ENCODE measurements around the gene ABLIM2.

Gene ABLIM2

DNA sequence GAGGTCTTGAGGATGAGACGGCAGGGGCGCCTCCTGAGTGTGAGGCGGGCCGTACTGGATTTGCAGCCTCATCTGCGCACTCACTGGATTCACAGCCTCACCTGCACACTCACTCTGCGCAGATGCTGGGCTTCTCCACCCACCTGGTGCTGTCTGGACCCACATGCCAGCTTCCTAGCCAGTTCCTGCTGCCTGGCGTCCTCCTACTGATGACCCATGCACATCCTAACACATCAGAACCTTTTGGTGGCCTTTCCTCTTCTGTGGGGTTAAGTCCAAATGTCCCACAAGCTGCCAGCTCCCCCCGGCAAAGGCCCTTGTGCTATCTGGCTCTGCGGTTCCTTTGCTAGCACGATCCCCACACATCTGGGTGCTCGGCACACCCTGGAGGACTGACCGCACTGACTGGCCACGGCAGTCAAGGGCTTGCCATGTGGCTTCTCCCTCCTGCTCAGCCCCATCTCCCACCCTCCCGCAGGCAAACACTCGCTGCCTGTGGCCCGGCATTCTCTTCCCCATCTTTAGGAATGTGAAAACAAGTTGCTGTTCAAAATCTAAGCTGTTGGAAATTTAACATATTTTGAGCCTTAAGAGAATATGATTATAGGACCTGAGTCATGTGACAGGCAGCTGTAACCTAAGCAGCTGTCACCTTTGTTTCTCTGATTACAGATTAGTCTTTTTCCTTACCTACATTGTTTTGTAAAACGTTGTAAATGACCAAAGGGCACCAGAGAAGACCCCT lies 179.5 kb downstream of the ABLIM2 start:
- DNase-seq (ENCODE audit: low read depth), result no peak

DNA sequence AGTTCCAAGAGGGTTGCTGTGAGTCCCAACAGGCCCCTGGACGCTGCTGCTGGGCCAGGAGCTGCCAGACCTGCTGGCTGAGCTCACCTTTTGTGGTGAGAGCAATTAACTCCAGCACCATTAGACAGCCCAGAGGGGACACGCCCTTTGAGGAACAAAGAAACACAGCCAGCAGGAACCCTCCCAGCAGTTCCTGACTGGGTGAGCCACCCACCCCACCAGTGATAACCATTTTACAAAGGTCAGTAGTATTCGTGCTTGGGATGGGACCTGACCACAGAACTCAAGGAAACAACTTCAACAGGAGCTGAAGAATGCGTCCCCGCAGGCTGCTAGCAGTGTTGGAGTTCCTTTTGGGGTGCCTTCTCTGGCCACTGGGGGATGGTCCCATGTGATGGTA lies 180.1 kb downstream of the ABLIM2 start:
- DNase-seq (ENCODE audit: low read depth), result no peak

DNA sequence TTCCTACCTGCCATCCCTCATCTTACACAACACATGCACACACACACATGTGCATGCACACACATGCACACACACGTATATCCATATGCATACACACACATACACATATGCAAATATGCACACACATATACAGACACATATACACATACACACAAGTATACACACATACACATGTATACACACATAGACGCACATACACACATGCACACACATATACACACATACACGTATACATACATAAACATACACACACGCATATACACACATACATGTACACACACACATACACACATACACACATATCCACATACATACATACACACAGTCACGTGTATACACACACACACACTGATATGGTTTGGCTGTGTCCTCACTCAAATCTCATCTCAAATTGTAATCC lies 182.0 kb downstream of the ABLIM2 start:
- no peak for DNase-seq (ENCODE audit: low read depth)

DNA sequence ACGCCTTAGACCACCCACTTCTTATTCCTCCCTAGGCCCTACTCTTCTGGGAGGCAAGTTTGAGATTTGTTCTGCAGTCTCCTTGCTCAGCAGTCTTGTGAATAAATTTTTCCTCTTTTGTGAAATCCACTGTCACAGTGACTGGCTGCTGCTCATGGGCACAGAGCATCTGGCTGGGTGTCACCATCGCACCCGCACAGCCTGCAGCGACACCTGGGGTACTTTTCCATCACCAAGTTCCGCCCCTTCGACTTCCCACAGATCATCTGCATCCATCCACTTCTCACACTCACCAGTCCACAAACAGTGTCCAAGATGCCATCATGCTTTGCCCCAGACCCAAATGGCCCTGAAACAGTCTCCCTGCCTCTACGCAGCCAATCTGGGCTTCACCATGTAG lies 182.6 kb downstream of the ABLIM2 start:
- no peak for DNase-seq (ENCODE audit: low read depth)

DNA sequence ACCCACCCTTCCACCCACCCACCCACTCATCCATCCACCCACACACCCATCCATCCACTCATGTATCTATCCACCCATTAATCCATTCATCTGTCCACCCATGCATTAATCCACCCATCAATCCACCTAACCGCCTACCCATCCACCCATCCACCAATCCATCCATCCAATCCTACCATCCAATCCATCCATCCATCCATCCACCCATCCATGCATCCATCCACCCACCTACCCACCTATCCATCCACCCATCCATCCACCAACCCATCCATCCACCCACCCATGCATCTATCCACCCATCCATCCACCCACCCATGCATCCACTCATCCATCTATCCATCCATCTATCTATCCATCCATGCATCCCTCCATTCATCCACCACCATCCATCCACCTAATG lies 184.2 kb downstream of the ABLIM2 start:
- DNase-seq (ENCODE audit: low read depth), result no peak

DNA sequence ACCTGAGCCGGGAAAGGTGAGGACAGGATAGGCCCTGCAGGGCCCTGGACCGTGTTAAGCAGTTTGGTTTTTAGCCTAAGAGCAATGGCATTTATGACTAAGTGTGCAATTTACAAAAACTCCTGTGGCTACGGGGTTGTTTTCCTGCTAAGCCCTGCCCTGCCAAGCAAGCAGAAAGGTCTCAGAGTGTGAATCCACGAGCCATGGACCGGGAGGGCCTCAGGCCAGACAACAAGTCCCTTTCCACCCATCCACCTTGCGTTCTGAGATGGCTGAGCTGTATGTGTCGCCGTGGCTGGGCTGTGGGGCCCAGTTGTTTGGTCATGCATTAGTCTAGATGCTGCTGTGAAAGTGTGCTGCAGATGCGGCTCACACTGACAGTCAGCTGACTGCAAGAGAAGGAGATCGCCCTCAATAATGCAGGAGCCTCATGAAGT lies 185.1 kb downstream of the ABLIM2 start:
- no peak for DNase-seq (ENCODE audit: low read depth)

DNA sequence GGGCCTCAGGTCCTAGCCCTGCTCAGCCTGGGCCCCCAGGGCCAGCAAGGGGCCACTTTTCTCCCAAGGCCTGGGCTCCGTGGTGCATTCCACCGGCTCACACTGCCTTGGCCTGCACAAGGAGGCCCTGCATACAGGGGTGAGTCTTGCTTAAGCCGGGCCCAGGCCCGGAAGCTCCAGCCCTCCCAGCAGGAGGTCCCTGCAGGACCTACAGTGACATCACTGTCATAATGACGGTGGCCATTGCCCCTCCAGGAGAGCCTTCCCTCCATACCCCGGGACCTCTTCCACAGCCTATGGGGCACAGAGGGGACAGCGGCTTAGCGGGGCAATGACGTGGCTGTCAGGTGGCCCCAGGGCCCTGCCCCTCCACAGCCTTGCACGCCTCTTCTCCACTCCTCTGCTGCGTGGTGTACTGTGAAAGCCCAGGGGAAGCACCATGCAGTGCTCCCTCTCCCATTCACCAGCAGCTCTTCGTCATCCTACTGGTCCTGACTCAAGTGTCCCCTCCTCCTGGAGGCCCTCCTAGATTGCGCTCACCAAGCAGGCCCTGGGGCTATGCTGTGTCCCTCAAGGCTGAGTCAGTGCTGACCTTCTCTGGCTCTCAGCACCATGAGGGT lies 186.6 kb downstream of the ABLIM2 start:
- DNase-seq (ENCODE audit: low read depth), result no peak

DNA sequence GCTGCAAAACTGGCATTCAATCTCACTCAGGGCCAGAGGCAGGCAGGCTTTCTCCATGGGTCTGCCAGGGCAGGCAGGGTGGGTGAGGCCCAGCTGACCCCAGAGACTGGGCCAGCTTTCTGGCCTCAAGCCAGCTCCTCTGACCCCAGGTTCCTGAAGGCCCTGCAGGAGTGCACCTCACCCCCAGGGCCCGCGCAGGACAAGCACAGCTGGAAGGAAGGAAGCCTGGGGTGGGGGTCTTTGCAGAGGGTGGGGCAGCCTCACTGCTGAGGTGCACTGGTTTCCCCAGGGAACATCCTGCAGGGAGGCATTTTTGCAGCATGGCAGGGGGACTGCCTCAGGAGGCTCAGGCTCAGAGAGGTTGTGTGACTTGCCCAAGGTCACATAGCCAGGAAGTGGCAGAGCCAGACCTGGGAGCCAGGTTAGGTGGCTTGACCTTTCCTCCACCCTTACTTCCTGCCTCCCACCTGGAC lies 187.4 kb downstream of the ABLIM2 start:
- DNase-seq (ENCODE audit: low read depth), result no peak

DNA sequence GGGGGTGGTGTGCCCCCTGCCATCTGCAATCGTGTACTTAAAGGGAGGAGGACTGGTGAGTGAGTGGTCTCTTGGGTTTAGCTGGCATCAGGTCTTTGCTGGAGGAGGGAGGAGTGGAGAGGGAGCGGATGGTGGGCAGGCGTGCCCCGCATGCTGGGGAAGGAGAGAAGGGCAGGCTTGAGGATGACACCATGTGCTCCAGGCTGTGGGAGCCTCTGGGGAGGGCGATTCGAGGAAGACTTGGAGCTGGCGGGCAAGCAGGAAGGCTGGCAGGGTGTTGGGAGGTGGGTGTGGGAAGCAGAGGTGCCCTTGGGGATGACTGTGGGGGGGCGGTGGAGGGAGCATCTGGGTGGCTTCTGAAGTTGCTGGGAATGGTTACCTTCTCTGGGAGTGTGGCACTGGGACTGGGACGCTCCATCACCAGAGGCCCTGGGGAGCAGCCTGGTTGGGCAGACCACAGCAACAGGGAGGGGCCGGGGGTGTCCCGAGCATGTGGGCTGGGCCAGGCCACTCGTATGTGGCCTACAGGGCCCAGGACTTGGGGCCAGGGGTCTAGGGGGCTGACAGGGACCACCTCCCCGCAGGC lies 188.2 kb downstream of the ABLIM2 start:
- DNase-seq (ENCODE audit: low read depth), result no peak

DNA sequence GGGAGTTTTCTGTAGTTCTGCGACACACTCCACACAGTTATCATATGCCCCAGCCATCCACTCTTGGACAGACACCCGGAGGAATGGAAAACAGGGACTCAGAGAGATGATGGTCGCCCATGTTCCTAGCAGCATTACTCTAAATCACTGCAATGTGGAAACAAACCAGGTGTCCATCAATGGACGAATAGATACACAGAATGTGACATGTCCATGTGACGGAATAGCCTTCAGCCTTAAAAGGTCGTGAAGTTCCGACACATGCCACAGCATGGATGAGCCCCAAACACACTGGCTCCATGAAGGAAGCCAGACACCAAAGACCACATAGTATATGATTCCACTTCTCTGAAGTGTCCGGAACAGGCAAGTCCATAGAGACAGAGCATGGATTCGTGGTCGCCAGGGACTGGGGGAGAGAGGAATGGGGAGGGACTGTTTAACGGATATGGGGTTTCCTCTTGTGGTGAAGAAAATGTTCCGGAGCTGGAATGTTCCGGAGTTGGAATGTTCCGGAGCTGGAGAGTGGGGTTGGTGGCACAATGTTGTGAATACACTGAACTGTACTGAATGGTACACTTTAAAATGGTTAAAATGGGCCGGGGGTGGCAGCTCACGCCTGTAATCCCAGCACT lies 190.2 kb downstream of the ABLIM2 start:
- no peak for DNase-seq (ENCODE audit: low read depth)

DNA sequence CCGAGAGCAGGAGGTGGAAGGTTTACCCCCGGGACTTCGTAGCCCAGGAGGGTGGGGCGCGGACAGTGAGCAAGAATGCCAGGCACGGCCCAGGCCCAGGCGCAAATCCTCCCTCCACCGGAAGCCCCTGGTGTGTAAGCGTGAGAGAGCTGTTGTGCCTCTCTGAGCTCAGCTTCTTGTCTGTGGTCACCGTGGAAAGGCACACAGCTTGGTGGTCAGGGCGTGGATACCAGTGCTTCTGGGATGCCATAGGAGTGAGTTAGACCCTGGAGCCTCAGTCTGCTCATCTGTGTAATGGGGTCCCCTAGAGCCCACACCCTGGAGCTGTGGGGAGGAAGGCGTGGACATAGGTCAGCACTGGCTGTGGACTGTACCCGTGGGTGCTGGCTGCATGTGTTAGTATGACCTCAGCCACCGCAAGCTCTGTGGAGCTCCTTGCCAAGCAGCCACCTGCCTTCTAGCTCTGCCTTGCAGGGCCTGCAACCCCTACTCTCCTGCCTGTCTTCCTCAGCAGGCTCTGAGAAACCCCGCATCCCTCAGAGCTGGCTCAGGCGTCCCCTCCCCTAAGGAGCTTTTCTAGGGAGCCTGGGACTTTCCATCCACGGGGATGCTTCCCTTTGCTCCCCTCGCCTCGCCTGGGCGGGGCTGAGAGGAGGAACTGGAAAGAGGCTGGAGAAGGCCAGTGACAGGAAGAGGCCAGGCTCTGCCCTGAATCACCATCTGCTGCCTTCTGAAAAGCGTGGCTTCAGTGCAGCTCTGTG lies 190.9 kb downstream of the ABLIM2 start:
- no peak for DNase-seq (ENCODE audit: low read depth)

DNA sequence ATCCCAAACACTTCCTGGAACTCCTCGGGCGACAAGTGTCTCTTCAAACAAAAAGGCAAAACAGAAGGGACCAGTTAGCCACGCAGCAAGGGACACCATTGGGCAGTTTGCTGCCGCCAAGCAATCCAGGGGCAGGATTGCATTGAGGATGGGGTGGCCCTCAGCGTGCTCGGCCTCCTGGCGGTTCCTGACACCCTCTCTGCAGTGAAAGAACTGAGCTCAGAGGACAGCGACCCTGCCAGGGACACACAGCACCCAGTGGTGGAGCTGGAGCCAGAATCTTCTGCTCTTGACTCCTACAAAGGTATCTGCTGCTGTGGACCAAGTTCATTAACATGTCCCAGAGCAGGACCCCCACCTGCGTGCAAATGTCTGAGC lies 191.6 kb downstream of the ABLIM2 start:
- DNase-seq (ENCODE audit: low read depth), result no peak

DNA sequence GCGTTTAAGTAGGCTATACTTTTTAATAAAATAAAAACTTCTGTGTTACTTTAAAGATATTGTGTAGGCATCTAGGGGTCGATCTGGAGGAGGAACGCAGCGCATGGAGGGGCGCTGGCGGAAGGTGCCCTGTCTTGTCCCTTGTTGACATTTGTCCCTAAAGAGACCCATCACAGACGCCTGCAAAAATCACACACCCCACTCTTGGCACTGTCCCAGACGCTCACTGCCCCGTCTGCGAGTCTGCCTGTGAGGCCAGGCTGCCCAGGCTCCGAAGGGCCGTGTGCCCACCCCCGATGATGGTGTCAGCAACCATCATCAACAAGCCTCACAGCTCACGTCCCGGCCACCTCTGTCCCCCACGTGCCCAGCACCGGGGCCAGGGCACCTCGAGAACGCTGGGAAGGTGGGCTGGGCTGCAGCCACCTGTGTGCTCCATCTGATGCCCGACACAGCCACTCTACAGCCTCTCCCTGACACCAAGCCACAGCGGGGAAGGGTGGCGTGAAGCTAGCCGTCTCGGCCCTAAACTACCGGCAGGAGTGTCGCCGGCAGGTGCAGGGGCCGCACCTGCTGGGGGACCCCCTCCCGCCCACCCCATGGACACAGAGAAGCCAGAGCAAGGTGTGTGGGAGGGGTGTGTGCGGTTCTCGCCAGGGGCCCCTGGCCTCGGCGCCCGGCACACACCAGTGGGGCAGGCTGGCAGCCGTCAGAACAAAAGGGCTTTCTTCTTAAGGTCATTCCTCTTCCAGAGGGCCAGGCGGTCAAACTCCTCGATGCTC lies 192.1 kb downstream of the ABLIM2 start:
- no peak for DNase-seq (ENCODE audit: low read depth)

DNA sequence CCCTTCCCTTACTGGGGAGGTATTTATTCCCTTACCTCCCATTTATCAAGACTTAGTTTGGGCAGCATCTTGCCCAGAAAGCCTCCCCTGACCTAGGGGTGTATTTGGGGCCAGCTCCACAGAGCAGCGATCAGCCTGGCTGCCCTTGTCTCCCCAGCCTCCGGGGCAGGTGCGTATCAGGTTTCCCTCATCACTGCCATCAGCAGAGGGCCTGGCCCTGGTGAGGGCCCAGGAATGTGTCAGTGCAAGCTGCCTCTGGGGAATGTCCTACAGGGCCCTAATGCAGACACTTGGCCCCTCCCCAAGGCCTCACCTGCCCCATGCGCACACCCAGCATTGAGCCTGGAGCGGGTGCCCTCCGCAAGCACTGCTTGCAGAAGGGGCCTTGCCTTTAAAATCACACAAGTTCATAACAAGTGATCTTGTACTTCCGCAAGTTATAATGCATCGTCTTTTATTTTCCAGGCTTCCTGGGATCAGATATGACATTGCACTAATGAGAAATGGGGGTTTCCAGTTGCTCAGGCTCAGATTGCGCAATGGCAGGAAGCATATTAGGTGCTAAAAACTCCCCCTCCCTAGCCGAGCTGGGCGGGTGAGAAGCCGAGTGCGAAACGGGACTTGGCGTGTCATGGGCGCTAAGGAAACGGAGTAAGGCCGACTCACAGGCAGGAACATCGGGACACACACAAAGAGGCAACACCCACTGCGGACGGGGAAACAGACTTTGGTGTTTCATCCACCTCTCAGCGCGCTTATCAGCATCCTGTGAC lies 193.5 kb downstream of the ABLIM2 start:
- no peak for DNase-seq (ENCODE audit: low read depth)

DNA sequence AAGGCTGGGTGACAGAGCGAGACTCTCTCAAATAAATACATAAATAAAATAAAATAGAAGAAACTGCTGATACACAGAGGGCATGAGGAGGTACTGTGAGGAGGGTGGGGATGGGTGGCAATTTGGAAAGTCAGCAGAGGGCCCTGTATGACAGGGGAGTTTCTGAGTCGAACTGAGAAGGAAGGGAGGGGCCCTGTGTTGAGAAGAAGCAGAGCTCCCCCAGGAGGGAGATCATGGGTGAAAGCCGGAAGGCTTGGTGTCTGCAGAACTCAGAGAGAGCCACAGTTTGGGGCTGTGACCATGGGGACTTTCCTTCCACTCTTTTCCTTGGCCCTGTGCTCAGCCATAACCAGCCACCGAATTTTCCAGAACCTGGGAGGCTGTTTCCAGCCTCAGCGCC lies 194.2 kb downstream of the ABLIM2 start:
- DNase-seq (ENCODE audit: low read depth), result no peak

DNA sequence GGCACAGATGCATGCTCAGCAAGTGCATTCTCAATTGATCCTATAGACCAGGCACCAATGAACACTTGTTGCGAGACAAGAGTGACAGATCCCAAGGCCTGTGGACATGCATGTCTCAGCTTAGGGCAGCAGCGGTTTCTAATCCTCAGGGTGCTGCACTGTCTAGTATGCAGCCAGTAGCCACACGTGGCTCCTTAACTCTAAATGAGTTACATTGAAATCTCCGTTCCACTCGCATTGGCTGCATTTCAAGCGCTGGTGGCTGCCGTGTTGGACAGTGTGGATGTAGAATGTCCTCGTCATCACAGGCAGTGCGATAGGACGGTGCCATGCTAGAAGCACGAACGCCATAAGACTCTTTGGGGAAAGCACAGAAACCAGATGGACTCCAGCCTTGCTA lies 194.9 kb downstream of the ABLIM2 start:
- DNase-seq (ENCODE audit: low read depth), result no peak

DNA sequence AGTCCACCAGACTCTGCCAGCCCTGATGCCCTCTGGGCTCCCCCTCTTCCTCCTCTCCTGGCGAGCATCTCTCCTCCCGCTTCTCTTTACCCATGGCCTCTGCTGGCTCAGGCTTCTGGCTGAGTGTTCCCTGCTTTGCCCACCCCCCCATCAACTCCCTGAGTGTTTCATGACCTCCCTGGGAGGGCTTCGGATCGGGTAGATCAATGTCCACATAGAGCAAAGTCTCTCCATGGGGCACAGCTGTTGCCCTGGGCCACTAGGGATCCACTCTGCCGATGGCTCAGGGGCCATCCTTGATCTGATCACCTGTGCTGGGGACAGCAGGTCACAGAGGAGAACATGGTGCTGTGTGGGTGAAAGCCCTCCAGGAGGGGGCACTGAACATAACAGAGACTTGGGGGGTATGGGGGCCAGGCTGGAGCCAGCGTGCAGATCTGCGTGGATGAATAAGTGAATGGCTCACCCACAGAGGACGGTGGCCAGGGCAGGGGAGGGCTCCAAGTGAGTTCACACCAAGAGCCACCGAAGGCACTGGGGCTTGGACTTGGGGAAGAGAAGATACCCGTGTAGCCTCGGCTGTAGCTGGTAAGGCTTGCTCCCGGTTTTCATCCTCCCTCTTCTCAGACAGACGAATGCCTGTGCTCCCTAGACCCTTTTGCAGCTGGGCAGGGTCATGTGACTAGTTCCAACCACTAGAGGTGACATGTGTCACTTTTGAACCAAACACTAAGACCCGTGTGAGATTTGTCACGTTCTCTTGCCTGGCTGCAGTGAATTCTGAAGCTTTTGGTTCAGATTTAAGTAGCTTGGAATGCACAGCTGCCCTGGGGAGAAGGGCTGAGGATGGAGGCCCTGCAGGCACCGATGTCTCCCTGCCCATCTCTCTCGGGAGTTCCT lies 195.8 kb downstream of the ABLIM2 start:
- no peak for DNase-seq (ENCODE audit: low read depth)

DNA sequence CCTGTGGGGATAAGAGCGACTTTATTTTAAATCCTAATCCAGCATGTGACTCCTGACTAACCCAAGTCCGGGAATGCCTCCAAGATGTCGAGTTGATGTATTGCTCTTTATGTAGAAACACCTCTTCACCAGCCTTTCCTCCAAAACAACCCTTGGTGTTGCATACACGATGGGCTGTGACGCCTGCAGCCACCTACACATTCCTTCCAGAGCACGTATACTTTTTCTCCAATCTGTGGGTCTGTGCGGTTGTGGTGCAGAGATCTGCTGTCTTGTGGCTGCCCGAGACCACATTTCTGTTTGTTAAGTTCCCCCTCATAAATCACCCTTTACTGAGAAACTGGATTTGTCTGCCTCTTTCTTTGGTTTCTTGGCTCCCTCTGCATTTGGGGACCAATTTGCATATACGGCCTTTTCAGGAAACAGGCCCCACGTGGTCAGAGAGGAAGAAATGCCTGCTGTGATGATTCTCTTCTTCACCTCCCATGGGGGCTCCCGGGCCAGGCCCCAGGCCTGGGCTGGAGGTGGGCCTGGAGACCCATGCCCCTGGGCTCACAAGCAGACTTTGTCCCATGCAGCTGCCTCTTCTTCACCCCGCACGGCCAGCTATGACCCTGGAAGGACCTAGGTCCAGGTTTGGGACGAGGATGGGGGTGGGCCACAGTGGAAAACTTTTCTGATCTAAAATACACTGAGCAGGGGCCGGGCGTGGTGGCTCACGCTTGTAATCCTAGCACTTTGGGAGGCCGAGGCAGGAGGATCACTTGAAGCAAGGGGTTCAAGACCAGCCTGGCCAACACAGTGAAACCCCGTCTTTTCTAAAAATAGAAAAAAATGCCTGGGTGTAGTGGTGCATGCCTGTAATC lies 197.6 kb downstream of the ABLIM2 start:
- peak; percentile 71 for DNase-seq (ENCODE audit: low read depth)
